DMS153 treated with DMSO at 0.1 percent for 48 hours (cell line): ENCODE measurements around the gene TELO2.
"Not testable (repeated sequence)": the region's sequence is repeated elsewhere in the genome, so short reads cannot be mapped to it uniquely, and the experiment has no call there.

Experiments used
- DNase-seq: peaks from one replicate; lab custom pipeline; 2025; ENCODE audit not compliant: unreplicated experiment; lab: John Stamatoyannopoulos, UW

Gene TELO2

DNA sequence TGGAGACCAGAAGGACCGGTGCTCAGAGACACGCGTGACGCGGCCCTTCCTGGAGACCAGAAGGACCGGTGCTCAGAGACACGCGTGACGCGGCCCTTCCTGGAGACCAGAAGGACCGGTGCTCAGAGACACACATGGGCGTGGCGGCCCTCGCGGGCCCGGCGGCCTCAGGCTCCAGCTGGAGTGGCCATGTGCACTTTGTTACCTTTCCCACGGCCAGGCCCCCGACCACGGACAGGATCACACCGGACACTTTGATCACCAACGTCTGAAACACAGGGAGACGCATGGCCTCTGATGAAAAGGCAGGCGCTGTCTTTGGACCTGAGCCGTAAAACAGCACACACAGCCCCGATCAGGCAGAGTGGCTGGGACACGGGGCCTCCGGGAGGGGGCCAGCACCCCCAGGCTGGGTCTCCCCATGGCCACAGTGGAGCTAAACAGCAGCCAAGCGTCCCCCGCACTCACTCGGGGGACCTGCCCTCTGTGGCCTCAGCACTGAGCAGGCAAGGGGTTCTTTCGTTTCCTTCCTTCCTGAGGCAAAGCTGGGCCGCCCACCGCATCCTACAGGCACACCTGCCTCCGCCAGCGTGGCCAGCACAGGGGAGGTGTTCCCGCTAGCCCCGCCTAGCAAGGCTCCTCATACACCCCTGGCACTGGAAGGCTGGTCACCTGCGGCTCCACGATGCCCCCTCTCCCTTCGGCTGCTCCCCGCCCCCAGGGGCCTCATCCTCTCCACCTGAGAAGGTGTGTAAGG, 35.5 kb upstream of the TELO2 start:
- no peak for DNase-seq

DNA sequence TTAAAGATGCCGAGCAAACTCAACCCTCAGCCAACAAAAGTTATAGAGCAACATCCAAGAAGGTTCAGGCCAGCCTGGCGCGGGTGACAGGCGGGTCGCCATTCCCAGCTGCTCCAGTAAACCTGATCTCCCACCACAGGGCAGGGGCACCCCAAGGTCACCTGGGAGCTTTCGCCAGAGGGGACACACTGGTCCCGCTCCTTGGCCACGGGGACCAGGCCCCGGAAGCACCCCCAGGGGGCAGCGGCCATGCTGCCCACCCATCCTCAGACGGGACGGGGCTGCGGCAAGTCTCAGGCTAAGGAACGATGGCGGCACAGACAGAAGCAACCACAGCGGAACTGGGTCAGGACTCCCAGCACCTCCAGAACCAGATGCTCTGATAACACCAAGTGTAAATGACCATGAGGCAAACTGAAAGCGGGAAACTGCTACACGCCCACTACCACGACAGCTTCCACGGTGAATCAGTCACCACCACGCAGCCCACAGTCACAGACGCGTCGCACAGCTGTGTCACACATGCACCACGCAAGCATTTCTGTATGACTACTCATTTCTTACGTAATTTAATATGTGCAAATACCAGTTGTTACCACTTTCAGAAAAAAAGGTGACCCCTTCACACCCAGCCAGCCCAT, 34.7 kb upstream of the TELO2 start:
- DNase-seq = no peak

DNA sequence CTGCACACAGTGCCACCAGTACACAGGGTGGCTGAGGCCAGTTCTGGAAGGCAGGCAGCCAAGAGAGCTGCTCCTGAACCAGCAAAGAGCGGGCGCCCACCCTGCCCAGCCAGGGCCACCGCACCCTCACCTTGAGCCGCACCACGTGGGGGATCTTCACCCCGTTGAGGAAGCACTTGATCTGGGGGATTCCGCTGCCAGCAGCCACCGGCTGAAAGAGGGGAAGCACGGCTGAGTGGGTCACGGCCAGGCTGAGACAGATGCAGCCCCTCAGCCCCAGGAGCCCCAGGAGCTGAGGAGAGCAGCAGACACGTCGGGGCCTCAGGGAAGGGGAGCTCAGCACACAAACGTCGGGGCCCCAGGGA, 34.2 kb upstream of the TELO2 start:
- no peak for DNase-seq

DNA sequence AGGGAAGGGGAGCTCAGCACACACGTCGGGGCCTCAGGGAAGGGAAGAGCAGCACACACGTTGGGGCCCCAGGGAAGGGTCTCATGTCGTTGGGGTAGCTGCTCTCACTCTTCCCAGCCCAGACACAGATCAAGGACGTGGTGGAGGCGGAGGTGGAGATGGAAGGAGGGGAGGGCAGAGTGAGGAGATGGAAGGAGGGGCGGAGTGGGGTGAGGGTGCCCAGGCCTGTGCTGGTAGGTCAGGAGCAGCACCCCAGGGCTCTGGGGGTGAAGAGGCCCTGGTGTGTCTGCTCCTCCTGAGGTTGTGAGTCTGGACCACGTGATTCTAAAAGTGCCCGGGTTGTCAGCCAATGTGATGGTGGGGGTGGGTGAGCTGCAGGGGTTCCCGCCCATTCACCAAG, 33.2 kb upstream of the TELO2 start:
- no peak for DNase-seq

DNA sequence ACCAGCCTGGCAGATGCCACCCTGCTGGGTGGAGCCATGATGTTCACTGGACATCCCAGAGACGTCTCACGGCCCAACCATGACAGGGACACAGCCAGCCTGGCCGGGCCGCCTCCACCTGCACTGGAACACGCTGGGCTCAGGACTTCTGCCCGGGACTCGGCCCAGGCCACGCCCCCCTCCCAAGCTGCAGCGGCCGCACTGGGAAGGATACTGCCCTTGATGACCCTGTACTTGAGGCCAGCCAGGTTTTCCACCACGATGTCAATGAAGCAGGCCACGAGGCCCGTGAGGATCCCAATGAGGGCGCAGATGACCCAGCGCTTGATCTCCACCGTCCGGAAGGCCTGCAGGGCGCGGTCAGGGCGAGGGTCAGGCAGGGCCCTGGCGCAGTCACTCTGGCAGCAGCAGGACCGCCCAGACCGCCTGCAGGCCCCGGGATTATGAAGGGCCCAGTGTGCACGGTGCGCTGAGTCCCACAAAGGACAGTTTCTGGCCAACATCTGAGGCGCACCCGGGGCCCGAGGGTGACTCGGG, 32.5 kb upstream of the TELO2 start:
- no peak for DNase-seq

DNA sequence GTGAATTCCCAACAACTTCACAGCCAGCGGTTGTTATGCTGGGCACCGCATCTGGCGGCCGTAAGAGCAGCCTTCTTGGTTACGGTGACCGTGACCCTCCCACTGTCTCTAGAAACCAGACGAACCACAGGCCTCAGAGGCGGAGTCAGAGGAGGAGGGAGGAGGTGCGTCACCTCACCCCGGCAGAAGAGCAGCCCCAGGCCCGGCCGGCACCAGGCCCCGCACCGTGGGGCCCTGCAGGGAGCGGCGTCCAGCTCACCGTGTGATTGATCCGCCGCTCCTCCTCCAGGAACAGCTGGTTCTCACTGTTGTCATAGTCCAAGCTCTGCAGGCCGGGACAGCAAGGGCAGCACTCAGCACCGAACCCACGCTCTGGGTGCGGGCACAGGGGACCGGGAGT, 32.0 kb upstream of the TELO2 start:
- no peak for DNase-seq

DNA sequence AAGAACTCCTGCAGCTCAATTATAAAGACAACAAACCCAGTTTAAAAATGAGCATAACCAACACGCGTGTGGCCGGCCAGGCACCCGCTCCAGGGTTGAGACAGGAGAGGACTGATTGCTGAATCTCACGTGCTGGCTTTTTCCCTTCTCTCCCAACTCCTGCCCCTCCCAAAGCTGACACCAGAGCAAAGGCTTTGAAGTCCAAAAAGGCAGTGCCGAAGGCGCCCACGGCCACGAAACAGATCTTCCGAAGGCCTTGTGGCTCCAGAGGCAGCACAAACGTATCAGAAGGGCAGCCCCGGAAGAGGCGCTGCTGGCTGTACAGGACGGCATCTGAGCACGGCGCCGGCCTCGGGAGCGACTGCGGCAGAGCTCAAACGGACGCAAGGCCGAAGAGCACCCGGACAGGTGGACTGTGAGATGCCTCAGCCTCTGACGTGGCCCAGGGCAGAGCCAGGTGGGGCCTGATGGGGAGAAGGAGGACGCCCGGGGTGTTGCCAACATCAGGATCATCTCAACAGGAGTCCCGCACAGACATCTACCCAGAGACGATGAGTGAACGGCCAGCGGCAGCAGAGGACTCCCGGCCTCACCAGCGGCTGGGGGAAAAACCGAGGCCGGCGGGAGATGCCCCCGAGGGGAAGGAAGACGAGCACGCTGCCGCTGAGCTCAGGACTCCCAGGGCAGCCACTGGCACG, 28.8 kb upstream of the TELO2 start:
- no peak for DNase-seq

DNA sequence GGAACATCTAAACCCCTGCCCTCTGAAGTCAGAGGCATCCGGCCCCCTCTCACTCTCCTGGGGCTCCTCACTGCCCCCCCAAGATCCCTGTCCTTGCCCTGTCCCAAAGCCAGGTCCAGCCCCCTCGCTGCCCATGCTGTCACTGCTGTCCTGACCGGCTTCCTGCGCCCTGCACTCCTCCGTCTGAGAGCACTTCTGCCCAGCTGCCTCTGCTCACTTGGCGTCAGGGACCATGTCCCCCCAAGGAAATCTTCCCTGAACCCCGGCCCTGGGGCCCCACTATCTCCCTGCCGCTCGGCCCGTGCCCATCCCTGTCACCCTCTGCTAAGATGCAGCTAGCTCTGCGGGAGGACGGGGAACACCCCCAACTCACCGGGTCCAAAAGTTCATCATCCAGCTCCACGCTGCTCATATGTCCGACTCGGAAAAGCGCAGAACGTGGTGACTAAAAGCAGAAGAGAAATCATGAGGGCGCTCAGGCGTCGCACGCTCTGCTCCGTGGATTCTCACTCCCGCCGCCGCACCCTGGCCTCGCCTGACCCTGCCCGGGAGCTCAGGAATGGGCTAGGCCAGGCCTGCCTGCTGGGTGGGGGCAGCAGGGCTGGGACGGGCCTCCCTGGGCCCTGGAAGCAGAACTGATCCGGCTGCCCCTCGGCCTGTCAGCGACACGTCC, 28.1 kb upstream of the TELO2 start:
- DNase-seq = no peak

DNA sequence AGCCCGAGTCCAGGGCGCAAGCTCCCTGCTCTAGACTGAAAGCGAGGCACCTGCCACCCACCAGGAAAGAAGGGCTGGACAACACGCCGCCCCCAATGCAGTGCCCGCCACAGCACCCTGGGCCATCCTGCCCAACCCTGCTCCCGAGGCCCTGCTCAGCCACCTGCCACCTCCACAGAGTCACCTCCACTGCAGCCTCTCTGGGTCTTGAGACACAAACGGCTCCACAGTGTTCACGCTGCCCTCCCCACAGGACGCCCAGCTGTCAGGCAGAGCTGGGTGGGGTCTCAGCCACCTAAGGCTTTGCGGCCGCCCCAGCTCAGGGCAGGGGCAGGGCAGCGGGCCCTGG, 27.6 kb upstream of the TELO2 start:
- no peak for DNase-seq

DNA sequence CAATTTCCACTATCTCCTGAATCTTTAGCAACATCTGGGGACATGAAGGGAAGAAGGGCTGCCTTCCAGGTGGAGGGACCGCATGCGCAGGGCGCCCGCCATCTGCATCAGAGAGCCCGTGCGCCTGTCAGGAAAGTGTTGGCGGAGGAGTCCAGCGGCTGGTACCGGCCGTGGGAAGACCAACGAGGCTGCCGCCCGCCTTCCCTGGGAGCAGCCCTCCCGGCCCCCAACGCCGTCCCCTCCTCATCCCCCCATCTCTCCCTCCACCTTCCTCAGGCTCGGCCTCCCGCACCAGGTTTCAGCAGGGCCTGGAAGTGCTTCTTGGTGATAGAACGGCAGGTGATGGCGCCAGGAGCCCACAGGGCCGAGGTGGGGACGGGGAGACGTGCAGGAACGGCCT, 27.1 kb upstream of the TELO2 start:
- no peak for DNase-seq

DNA sequence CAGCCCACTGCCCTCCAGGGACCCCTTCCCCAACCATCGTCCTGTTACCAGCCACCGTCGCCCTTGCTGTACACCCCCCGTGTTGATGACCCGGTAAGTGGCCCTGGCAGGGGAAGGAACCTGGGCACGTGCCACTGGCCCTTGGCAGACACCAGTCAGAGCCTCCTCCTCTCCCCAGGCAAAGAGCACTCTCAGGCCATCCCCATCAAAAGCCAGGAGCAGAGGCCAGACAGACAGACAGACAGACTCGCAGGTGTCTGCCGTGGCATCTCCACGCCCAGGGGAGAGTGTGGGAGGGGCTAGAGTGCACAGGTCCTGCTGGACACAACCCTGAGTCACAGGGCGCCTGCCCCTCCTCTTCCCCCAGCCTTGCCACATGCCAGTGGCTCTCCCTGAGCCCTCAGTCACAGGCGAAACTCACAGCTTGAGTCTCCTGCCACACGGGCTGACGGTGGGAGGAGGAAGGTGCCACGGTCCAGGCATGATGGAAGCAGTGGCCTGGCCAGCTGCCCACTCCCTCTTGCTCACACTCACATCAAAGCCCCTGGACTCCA, 26.1 kb upstream of the TELO2 start:
- DNase-seq = no peak

DNA sequence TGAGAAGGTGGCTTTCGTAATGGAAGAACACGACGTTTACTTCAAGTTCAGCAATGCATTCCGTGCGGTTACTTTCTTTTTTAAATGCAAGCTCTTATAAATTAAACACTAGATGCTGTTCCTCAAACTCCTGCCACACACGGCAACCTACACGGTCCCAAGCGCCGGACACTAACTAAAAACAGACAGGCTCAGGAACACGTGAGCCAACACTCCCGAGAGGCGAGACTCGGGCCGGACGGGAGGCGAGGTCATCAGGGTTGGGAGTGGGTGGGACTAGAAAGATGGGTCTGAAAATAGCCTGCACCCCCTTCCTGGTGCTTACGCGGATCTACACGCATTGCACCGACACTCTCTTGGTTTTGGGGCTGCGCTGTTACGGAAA, 24.7 kb upstream of the TELO2 start:
- no peak for DNase-seq

DNA sequence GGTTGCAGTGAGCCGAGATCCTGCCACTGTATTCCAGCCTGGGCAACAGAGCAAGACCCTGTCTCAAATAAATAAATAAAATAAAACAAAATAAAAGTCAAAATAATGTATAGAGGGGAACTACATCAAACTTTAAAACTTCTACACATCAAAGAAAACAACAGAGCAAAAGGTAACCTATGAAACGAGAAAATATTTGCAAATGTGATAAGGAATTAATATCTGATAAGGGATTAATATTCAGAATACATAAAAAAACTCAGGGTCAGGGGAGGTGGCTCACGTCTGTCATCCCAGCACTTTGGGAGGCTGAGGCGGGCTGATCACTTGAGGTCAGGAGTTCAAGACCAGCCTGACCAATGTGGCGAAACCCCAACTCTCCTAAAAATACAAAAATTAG, 24.0 kb upstream of the TELO2 start:
- not testable (repeated sequence) for DNase-seq

DNA sequence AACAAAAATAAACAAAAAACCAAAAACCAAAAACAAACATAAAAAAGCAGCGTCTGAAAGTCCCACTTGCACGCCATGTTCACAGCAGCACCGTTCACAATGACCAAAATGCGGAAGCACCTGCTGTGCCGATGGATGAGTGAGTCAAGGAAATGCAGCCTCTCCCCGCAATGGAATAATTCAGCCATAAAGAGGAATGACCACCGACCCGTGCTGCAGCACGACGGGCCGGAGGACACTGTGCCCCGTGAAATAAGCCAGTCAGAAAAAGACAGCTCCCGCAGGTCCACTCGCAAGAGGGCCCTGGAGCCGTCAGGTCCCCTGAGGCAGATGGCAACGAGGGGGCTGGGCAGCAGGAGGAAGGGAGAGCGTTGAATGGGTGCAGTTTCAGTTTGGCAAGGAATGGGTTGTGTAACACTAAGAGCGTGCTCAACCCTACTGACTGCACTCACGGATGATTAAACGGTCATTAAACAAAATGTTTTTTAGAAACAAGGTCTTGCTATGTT, 23.4 kb upstream of the TELO2 start:
- no peak for DNase-seq

DNA sequence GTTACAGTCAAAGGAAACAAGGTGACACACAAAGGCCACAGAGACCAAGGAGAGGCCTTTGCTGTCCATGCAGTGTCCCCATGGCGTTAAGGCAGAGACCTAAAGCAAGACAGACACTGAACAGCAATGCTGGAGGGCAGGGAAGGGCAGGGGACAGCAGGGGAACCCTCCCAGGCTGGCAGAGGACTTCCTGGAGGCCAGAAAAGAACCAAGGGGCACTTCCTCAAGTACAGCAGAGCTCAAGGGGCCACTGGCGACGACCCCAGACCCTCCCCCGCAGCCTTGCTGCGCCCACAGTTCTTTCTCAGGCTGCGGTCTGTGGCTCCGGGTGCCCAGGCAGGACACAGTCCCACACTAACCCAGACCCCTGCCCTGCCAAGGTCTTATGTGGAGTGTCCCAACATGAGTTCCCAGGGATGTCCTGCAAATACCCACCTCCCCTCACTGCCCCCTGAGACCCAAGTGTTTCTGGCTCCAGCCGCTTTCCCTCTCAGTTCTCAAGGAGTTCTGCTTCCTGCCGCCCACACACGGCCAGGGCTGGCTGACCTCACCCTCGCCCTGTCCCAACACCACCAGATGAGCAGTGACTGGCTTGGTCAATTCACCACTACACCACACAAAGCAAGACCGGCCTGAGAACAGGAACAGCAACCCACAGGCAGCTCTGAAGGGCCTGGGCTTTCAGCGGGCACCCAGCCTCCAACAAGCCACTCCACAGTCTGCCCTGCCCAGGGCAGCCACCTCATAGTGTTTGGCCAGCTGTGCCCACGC, 22.5 kb upstream of the TELO2 start:
- DNase-seq = no peak

DNA sequence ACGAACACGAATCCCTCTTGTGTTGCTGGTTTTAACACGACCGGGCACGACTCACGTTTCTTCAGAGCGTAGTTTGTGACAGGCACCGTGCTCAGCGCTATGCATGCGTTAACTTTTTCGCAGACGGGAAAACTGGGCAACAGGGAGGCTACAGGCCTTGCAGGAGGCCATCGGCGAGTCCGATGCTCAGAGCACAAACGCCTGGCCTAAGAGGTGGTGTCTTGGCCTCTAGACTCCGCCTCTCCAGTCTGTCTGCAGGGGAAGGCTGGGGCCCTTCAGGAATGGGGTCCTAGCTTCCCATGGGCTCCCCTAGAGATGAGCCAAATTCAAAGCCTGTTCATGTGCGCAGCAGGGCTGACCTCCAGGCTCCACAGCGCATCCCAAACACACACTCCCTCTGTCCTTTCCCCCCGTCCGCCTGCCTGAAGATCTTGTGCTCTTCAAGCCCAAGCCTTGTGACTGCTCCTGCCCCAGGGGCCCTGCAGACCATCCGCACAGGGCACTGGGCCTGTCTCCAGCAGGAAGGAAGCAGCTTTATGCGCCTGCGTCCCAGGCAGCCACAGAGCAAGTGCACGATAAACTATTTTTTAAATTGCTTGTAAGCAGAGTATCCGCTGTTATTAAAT, 21.5 kb upstream of the TELO2 start:
- no peak for DNase-seq

DNA sequence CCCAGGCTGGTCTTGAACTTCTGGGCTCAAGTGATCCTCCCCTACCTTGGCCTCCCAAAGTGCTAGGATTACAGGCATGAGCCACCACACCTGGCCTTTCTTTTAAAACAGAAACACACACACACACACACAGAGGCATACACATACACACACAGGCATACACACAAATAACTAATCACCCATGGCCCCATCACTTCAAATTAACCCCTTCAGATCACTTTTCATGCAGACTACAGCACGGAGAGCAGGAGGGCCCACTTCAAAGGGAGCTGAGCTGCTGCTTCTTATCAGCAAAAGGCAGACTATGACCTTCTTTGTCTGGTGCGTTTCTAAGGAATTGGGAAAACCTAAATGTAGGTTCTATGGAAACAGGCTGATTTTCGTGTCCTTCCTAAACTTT, 20.2 kb upstream of the TELO2 start:
- DNase-seq = no peak

DNA sequence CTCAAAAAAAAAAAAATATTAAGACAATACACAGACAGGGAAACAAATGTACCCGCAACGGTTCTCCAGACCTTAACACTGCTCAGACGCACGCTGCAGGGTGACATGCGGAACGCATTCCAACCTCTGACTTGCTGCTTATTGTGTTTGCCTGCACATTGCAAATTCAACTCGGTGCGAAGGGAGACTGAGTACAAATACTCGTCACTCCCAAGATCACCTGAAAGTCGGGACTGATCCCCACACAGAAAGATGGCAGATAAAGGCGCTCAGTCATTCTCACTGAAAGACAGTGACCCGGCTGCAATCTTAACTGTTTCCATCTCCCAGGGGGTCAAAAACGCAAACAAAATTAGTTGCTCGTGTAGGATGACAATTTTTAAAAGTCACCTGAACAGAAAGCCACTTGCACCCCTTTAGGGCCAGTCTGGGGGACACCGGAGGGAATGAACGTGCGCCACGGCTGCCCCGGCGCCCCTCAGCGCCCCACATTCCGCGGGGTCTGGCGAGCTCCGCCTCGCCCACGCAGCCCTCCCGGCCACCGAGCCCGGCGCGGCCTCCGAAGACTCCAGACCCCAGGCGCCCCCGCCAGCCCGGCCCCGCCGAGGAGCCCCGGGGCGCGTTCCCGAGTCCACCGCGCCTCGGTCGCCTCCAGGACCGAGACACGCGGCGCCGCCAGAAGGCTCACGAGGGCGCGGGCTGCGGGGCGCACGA, 18.9 kb upstream of the TELO2 start:
- DNase-seq = no peak

DNA sequence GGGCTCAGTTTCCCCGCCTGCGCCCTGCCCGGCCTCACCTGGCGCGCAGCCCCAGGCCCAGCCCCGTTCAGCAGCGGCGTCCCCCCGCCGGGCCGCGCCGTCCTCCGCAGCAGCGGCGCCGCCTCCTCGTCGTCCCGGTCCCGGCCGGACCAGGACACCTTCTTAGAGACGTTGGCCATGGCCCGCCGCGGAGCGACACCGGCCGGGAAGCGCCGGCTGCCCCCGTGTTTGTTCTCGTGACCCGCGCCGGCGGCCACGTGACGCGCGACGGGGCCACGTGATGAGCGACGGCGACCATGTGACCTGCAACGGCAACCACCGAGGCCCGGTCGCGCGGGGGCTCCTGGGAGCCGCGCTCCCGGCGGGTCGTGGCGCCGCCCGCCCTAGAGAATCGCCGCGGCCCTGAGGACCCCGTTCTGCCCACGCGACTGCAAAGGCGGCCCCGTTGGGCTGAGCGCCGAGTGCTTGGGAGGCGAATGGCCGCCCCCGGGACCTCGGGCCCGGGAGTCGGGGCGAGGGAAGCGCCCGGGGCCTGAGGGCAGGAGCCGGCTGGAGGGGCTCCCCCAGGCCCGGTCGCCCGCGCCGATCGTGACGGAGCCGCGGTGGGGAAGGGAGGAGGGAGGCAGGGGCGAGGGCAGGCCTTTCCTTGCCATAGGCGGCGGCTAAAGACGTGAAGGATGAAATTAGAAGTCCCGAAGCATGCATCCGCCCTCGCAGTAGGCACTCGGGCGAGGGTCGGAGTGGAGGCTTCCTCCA, 18.2 kb upstream of the TELO2 start, which contains the start of gene CLCN7:
Gene CLCN7, minus strand, starts transcription at position 233 of the 756 bp plus-strand sequence. Its CDS starts 54 bp downstream, at position 179.
- DNase-seq = peak; percentile 47
